ENCODE data around the gene TBC1D22B. TPM values are rescaled to one million over a fixed set of nuclear protein-coding genes. Genes with fewer than 3 reads are reported as not detected.

Gene TBC1D22B
- total and polyA plus RNA-seq, 2 experiments from 2014 or later = 9.1 to 19.9 TPM

DNA sequence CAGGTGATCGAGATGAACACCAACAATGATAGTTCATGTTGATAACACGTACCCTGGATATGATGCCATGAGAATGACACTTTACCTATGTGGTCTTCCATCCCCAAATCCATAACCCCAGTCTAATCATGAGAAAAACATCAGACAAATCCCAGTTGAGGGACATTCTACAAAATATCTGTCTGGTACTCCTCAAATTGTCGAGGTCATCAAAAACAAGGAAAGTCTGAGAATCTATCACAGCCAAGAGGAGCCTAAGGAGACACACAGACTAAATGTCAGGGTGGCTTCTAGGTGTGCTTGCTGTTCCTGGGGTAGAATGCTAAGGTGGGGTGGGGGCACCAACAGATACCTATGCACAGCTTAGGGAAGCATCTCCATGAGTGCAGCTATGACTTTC, 93.5 kb downstream of the TBC1D22B start:
- DNase-seq (ENCODE audit: low spot score) = no peak
- H3K27ac Mint-ChIP-seq = no peak overlapping the region
- H2AFZ ChIP-seq = no peak overlapping the region
- no peaks in the 10 kb centered on the region for H3K27me3 ChIP-seq (ENCODE audit: insufficient read depth)
- no peak overlapping the region for H3K4me3 ChIP-seq
- TF ChIP-seq POLR2AphosphoS5 (IDR thresholded peaks at IDR 0.05; ENCODE audit: low read depth) = no peak
- H3K4me3 Mint-ChIP-seq = no peak overlapping the region
- H3K9me3 Mint-ChIP-seq = peaks cover 7% of the 10 kb centered on the region
- H3K9me2 ChIP-seq (ENCODE audit: insufficient read depth) = no peaks in the 10 kb centered on the region
- H3K4me2 ChIP-seq = no peak overlapping the region
- H3K4me1 ChIP-seq (ENCODE audit: insufficient read depth) = peaks cover 9% of the 10 kb centered on the region
- H3K27ac ChIP-seq (ENCODE audit: low read depth) = no peak overlapping the region
- H3K27me3 Mint-ChIP-seq (ENCODE audit: insufficient read depth, low read depth, poor library complexity) = peaks cover 6% of the 10 kb centered on the region
- H3K36me3 Mint-ChIP-seq (ENCODE audit: low read depth) = no peaks in the 10 kb centered on the region; the same call in 1 of the 3 replicates
- peaks cover 9% of the 10 kb centered on the region; the same call in 1 of the 2 replicates for H4K20me1 ChIP-seq (replicated peaks; ENCODE audit: insufficient read depth)
- H3K36me3 ChIP-seq (ENCODE audit: insufficient read depth) = no peaks in the 10 kb centered on the region
- peaks cover 18% of the 10 kb centered on the region for H3K79me2 ChIP-seq (replicated peaks; ENCODE audit: insufficient read depth)
- H3K4me1 Mint-ChIP-seq = peaks cover 17% of the 10 kb centered on the region
- ATAC-seq = no peak
- no peaks in the 10 kb centered on the region for H3F3A ChIP-seq (replicated peaks; ENCODE audit: low read depth)

DNA sequence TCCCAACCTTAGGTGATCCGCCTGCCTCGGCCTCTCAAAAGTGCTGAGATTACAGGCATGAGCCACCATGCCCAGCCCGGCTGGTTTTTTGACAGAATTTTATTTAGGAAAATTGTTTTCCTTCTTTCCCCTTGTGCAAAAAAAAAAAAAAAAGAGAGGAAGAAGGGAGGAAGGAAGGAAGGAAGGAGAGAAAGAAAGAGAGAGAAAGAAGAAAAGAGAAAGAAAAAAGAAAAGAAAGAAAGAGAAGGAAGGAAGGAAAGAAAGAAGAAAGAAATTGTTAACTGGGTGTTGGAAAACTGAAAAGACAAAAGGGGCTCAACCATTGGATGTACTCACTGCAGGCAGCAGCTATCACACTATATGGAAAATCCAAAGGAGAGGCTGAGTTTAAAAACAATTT, 94.8 kb downstream of the TBC1D22B start:
- Mint-ChIP-seq H3K27ac (no peak overlapping the region), H3K36me3 (ENCODE audit: low read depth) (no peaks in the 10 kb centered on the region; the same call in 1 of the 3 replicates), H3K4me1 (peaks cover 29% of the 10 kb centered on the region), H3K9me3 (no peaks in the 10 kb centered on the region; the same call in 2 of the 3 replicates), H3K27me3 (ENCODE audit: insufficient read depth, low read depth, poor library complexity) (peaks cover 6% of the 10 kb centered on the region), H3K4me3 (no peak overlapping the region)
- Histone ChIP-seq H3K36me3 (ENCODE audit: insufficient read depth) (no peaks in the 10 kb centered on the region), H3K27me3 (ENCODE audit: insufficient read depth) (no peaks in the 10 kb centered on the region), H2AFZ (no peak overlapping the region), H3K27ac (ENCODE audit: low read depth) (no peak overlapping the region), H3K4me1 (ENCODE audit: insufficient read depth) (peaks cover 22% of the 10 kb centered on the region), H3K79me2 (replicated peaks; ENCODE audit: insufficient read depth) (peaks cover 32% of the 10 kb centered on the region), H3K9me2 (ENCODE audit: insufficient read depth) (no peaks in the 10 kb centered on the region), H3K4me2 (no peak overlapping the region), H4K20me1 (replicated peaks; ENCODE audit: insufficient read depth) (peaks cover 12% of the 10 kb centered on the region), H3K4me3 (no peak overlapping the region), H3F3A (replicated peaks; ENCODE audit: low read depth) (no peaks in the 10 kb centered on the region)
- TF ChIP-seq POLR2AphosphoS5 (IDR thresholded peaks at IDR 0.05; ENCODE audit: low read depth) (no peak), CREB1 (CRISPR knock-in tag; IDR thresholded peaks at IDR 0.05; ENCODE audit: low read depth) (no peak), EZH2 (IDR thresholded peaks at IDR 0.05; ENCODE audit: low read depth, unreplicated experiment) (no peak), ZNF114 (CRISPR knock-in tag; IDR thresholded peaks at IDR 0.05) (no peak)
- TF ChIP-seq, protein P1, sequence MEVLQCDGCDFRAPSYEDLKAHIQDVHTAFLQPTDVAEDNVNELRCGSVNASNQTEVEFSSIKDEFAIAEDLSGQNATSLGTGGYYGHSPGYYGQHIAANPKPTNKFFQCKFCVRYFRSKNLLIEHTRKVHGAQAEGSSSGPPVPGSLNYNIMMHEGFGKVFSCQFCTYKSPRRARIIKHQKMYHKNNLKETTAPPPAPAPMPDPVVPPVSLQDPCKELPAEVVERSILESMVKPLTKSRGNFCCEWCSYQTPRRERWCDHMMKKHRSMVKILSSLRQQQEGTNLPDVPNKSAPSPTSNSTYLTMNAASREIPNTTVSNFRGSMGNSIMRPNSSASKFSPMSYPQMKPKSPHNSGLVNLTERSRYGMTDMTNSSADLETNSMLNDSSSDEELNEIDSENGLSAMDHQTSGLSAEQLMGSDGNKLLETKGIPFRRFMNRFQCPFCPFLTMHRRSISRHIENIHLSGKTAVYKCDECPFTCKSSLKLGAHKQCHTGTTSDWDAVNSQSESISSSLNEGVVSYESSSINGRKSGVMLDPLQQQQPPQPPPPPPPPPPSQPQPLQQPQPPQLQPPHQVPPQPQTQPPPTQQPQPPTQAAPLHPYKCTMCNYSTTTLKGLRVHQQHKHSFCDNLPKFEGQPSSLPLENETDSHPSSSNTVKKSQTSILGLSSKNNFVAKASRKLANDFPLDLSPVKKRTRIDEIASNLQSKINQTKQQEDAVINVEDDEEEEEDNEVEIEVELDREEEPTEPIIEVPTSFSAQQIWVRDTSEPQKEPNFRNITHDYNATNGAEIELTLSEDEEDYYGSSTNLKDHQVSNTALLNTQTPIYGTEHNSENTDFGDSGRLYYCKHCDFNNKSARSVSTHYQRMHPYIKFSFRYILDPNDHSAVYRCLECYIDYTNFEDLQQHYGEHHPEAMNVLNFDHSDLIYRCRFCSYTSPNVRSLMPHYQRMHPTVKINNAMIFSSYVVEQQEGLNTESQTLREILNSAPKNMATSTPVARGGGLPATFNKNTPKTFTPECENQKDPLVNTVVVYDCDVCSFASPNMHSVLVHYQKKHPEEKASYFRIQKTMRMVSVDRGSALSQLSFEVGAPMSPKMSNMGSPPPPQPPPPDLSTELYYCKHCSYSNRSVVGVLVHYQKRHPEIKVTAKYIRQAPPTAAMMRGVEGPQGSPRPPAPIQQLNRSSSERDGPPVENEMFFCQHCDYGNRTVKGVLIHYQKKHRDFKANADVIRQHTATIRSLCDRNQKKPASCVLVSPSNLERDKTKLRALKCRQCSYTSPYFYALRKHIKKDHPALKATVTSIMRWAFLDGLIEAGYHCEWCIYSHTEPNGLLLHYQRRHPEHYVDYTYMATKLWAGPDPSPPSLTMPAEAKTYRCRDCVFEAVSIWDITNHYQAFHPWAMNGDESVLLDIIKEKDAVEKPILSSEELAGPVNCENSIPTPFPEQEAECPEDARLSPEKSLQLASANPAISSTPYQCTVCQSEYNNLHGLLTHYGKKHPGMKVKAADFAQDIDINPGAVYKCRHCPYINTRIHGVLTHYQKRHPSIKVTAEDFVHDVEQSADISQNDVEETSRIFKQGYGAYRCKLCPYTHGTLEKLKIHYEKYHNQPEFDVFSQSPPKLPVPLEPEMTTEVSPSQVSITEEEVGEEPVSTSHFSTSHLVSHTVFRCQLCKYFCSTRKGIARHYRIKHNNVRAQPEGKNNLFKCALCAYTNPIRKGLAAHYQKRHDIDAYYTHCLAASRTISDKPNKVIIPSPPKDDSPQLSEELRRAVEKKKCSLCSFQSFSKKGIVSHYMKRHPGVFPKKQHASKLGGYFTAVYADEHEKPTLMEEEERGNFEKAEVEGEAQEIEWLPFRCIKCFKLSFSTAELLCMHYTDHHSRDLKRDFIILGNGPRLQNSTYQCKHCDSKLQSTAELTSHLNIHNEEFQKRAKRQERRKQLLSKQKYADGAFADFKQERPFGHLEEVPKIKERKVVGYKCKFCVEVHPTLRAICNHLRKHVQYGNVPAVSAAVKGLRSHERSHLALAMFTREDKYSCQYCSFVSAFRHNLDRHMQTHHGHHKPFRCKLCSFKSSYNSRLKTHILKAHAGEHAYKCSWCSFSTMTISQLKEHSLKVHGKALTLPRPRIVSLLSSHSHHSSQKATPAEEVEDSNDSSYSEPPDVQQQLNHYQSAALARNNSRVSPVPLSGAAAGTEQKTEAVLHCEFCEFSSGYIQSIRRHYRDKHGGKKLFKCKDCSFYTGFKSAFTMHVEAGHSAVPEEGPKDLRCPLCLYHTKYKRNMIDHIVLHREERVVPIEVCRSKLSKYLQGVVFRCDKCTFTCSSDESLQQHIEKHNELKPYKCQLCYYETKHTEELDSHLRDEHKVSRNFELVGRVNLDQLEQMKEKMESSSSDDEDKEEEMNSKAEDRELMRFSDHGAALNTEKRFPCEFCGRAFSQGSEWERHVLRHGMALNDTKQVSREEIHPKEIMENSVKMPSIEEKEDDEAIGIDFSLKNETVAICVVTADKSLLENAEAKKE (CRISPR knock-in tag; IDR thresholded peaks at IDR 0.05) = no peak
- TF ChIP-seq, protein P2, sequence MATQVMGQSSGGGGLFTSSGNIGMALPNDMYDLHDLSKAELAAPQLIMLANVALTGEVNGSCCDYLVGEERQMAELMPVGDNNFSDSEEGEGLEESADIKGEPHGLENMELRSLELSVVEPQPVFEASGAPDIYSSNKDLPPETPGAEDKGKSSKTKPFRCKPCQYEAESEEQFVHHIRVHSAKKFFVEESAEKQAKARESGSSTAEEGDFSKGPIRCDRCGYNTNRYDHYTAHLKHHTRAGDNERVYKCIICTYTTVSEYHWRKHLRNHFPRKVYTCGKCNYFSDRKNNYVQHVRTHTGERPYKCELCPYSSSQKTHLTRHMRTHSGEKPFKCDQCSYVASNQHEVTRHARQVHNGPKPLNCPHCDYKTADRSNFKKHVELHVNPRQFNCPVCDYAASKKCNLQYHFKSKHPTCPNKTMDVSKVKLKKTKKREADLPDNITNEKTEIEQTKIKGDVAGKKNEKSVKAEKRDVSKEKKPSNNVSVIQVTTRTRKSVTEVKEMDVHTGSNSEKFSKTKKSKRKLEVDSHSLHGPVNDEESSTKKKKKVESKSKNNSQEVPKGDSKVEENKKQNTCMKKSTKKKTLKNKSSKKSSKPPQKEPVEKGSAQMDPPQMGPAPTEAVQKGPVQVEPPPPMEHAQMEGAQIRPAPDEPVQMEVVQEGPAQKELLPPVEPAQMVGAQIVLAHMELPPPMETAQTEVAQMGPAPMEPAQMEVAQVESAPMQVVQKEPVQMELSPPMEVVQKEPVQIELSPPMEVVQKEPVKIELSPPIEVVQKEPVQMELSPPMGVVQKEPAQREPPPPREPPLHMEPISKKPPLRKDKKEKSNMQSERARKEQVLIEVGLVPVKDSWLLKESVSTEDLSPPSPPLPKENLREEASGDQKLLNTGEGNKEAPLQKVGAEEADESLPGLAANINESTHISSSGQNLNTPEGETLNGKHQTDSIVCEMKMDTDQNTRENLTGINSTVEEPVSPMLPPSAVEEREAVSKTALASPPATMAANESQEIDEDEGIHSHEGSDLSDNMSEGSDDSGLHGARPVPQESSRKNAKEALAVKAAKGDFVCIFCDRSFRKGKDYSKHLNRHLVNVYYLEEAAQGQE (IDR thresholded peaks at IDR 0.05; ENCODE audit: unreplicated experiment) = no peak
- ATAC-seq (no peak), DNase-seq (ENCODE audit: low spot score) (no peak)
